ENCODE data around the gene CELF5.

GRCh38 chr19:3190921-3191805 lies 33.3 kb upstream of the CELF5 start:
- TF ChIP-seq SIN3A (IDR thresholded peaks at IDR 0.05; ENCODE audit: low read depth) (no peak), CEBPB (IDR thresholded peaks at IDR 0.05; ENCODE audit: low read depth) (no peak), POLR2A (IDR thresholded peaks at IDR 0.05; ENCODE audit: borderline replicate concordance, extremely low read depth, insufficient read depth, insufficient read length) (no peak)

Data from HCT116 (cell line).